Fibroblast of gingiva (primary cell): ENCODE results near the gene ARSG.
"Not testable (repeated sequence)": the region's sequence is repeated elsewhere in the genome, so short reads cannot be mapped to it uniquely, and the experiment has no call there.

Source experiments
- DNase-seq: peaks from one replicate; pipeline ENCODE4 v3.0.0-alpha.2; 2011; ENCODE audit warnings: low read depth

Gene ARSG

GRCh38 chr17:68290955-68291835 lies at the start of gene ARSG, which contains the start of gene SLC16A6:
Gene ARSG (plus strand): TSS chr17:68291495. CDS start chr17:68307494, 15,999 bp downstream.
Gene SLC16A6 (minus strand): TSS chr17:68291127. CDS start chr17:68278320, 12,807 bp downstream.
- DNase-seq: peak; percentile 48

DNA sequence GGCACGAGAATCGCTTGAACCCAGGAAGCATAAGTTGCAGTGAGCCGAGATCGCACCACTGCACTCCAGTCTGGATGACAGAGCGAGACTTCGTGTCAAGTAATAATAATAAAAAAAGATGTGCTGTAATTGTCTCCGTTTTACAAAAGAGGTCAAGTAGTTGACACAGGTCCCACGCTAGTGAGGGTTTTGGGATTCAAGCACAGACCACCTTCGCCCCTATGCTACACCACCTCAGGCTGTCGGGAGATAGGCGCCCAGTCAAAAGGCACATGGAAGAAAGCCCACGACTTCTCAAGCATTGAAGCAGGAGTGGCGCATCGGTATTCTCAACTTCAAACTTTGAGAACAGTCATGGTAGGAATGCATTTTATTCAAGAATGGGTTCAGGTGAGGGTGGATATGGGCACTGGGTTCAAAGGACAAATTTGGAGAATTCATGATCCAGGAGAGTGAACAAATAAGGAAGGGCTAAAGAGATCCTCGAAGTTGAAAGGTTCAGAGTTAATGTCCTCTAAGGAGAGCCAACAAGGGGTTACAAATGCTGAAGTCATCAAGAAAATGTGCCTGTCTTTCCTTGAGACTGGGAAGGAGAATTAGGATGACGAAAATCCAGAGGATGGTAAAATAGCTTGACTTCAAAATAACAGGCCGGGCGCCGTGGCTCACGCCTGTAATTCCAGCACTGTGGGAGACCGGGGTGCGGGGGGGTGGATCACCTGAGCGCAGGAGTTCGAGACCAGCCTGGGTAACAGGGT lies 44.8 kb upstream of the ARSG start:
- no peak for DNase-seq

DNA sequence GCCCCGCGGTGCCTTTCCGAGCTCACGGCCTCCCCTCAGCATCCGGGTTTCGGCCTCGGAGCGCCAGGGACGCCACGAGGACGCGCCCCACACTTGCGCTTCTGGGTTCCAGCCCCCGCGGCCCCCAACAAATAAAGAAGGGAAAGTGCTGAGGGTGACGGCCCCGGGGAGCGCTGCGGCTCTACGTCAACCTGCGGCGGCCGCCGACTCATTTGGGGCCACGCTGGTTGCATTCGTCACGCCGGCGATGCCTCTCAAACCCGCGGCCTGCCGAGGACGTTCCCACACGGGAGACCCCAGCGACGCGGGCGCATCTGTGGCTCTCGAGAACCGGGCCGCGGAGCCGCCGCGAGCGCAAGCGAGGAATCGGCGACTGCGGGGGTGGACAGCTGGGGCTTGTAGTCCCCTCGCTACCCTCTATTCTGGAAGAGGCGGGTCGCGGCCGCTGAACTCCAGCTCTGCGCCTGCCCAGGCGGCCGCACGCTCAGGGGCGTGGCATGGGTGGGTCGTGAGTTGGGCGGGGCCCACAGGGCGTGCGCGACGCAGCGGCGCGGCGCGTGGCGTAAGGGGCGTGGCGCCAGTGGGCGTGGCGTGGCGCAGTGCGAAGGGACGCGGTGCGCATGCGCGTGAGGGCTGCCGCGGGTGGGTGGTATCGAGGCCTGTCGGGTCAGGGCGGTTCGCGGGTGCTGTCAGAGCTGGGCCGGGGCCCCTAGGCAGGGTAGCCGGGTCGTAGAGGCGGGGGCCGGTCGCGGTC lies 43.7 kb upstream of the ARSG start, which contains the start of gene AMZ2:
TSS of gene AMZ2 (plus strand) at position 599 of the 754 bp plus-strand sequence. CDS start 2,145 bp downstream, outside the sequence.
- DNase-seq: peak; percentile 93

GRCh38 chr17:68248199-68248825 lies 43.0 kb upstream of the ARSG start:
- DNase-seq: peak; percentile 87

DNA sequence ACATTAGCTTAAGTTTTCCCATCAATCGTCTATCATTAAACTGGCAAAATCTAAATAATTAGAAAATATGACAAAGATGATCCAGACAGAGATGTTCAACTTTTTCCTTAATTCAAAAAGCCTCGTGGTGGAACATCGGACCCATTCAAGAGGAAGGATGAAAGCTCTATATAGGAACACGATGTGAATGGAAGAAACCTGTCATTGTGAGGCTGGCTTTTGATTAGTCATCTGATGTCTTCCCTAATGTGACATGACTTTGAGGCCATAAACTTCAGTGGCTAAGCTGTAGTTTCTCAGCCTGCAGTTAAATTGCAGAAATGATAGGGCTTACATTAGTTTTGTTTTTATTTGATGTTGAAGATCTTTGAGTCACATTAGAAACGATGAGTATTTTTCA lies 42.4 kb upstream of the ARSG start:
- no peak for DNase-seq

DNA sequence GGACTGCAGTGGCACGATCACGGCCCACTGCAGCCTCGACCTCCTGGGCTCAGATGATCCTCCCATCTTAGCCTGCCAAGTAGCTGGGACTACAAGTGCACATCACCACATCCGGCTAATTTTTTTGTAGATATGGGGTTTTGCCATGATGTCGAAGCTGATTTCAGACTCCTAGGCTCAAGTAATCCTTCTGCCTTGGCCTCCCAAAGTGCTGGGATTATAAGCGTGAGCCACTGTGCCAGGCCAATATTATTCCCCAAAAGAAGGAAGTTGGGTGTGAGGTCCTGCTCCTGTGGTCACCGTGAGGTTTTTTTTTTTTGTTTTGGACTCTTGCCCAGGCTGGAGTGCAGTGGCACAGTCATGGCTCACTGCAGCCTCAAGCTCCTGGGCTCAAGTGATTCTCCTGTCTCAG lies 41.9 kb upstream of the ARSG start:
- DNase-seq: no peak

DNA sequence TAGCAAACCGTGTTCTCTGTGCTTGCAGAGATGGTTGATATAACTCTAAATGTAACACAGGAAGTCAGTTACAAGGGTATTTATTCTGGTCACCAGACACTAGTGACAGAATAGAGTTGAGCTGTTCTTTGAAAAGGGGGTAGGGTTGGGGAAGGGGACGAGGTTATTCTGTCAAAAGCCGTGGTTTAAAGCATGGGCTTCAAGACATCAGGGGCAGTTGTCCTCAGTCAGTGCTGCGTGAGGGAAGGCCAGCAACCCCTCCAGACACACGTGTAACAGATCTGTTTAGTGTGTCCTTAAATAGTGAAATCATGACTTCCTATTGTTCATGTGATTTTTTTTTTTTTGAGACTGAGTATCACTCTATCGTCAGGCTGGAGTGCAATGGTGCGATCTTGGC lies 37.9 kb upstream of the ARSG start:
- DNase-seq: not testable (repeated sequence)

GRCh38 chr17:68255151-68255550 lies 36.1 kb upstream of the ARSG start:
- no peak for DNase-seq

- DNase-seq: no peak
Measured at GRCh38 chr17:68255731-68256538, 35.4 kb upstream of the ARSG start.

DNA sequence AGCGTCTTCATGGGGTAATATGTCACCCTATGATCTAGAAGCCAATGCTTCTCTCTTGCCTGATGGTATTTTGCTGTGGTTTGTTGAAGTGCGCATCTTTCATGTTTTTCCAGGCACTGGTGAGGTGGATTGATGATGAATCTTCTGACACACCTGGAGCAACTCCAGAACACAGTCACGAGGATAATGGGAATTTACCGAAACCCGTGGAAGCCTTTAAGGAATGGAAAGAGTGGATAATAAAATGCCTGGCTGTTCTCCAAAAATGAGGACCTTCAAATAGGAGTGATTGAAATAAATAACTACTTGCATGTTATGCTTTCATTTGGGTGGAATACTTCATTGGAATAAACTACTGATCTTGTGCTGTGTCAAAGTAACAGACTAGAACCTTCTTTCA lies 34.6 kb upstream of the ARSG start:
- not testable (repeated sequence) for DNase-seq

GRCh38 chr17:68257934-68258333 lies 33.4 kb upstream of the ARSG start:
- no peak for DNase-seq

DNA sequence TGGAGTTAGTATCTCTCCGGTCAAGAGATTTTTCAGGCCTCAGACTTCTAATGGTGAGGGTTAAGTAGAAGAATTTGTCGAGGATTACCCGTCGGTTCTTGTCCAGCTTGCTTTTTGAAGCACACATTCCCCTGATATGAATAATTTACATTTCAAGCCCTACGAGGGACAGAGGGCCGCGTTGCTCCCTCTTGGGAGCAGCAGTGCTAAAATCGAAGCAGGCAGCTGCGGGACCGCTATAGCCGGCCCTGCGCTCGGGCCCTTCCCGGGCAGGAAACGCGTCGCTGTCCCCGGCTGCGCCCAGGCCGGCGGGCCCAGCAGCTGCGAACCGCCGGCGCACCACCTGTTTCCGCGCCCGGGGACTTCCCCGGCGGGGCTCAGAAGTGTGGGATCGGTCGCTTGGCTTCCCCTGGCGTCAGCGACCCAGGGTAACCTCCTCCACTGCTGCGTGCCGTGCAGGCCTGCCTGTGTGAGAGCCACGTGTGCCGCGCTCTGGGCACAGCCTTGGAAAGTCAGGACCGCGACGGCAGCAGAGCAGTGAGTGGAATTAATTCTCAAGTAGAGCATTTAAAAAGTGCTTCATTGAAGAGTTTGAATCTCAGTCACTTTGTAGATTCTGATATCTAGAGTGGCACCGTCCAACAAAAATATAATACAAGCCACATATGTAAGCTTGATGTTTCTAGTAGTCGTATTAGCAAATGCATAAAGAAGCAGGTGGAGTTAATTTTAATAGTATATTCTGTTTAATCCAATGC lies 32.2 kb upstream of the ARSG start:
- DNase-seq: not testable (repeated sequence)

DNA sequence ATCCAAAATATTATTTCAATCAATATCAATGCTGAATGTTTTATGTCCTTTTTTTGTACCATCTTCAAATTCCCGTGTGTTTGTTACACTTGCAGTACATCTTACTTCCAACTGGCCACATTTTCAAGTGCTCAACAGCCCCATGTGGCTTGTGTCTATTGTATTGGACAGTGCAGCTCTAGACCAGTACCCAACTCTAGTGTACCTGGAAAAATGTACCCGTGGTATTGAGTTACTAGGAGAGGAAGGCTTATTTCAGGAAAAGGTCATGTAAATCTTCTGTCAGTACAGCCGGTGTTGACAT lies 31.7 kb upstream of the ARSG start:
- not testable (repeated sequence) for DNase-seq

GRCh38 chr17:68260051-68260762 lies 31.1 kb upstream of the ARSG start:
- no peak for DNase-seq

DNA sequence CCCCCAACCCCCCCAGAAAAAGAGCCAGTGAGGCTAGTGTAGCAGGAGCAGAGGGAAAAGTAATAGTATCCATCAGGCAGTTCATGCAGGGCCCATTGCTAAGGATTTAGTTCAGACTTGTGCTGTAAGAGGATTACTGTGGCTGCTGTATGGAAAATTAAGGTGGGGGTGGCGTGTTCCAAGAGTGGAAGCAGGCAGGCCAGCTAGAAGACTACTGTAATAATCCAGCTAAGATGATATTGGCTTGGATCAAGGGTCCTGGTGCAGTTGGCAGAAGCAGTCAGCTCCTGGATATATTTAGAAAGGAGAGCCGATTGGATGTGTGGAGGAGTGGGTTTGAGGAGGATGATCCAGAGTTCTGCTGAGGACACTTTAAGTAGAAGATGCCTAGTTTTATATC lies 28.8 kb upstream of the ARSG start:
- not testable (repeated sequence) for DNase-seq

DNA sequence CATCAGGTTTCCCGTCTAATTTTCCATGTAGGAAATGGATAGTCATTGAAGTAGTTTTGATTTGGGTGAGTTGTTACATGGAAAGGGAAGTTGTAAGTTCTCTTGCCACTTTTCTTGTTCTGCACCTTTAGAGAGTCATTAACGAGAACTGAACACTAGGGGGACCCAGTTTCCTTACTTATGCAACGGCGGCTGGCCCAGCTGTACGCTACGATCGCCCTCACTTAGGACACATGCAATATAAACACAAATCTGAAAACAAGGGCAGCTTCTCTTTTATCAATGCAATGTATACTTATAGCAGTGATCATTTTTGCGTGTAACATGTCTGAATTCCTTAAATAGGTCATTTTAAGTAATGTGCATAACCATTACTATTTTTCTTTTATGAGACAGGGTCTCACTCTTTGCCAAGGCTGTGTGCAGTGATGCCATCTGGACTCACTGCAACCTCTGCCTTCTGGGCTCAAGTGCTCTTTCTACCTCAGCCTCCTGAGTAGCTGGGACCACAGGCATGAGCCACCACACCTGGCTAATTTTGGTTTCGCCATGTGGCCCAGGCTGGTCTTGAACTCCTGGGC lies 28.1 kb upstream of the ARSG start:
- peak; percentile 19 for DNase-seq

- DNase-seq: peak; percentile 64
Measured at GRCh38 chr17:68265833-68266232, 25.5 kb upstream of the ARSG start.

DNA sequence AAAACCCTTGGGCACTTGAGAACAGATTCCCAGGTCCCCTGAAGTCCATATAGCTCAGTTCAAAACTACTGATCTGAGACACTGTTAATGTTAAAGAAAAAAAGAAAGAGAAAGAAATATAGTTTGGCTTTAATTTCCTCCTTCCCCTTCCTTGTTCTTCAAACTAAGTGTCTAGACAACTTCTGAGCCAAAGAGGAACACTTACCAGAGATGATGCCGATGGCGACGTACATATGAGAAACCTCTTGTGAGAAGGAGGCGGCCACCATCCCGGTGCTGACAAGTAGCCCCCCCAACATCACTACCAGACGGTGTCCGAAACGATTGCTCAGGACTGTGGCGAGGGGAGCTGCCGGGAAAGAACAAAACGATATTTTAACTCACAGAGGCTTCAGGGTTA lies 17.6 kb upstream of the ARSG start:
- no peak for DNase-seq

DNA sequence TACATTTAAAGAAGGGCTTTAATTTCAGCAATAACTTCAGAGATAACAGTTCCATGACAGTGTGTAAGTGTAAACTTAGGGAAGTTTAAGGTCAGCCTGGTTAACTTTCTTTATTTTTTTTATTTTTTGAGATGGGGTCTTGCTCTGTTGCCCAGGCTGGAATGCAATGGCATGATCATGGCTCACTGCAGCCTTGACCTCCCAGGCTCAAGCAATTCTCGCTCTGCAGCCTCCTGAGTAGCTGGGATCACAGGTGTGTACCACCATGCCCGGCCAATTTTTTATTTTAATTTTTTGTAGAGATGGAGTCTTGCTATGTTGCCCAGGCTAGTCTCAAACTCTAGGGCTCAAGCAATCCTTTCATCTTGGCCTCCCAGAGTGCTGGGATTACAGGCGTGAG lies 15.0 kb upstream of the ARSG start:
- not testable (repeated sequence) for DNase-seq
